Measurements from ENCODE around the gene KLHL25.

The KLHL25 gene

DNA sequence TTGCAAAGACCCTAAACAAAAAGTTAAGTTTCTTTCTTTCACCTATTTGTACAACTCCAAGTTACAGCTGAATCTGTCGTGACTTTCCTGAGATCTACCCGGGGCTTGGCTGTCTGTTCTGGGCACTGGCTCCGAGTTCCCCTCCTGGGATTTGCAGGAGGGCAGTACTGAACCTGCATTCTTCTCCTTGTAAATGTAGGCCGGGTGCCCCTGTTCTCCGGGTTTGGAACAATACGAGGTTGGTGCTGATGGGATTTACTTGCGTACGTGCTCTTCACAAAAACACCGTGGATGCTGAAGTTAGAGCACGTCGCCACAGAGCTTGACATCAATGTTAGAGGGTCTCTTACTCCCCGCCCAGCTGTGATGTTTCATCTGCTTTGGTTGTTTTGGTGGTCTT, 48.1 kb downstream of the KLHL25 start:
- DNase-seq = no peak

GRCh38 chr15:85745525-85746150, 49.1 kb downstream of the KLHL25 start:
- no peak for DNase-seq

DNA sequence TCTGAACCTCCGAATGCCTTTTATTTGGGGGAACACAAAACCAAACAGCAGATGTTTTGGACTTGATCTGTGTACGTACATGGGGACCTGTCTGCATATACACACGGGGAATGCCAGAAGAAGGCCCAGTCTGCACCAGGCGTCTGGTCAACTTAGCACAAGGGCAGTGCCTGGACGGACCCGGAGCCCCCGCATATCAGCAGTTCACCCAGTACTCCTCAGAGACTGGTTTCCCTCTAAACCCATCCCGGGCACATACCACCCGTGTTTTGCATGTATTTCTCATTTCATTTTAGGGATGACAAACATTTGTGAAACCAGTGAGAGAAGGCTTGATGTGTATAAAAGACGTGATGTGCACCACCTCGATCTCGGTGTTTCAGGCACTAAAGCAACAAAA, 49.7 kb downstream of the KLHL25 start:
- DNase-seq = no peak

DNA sequence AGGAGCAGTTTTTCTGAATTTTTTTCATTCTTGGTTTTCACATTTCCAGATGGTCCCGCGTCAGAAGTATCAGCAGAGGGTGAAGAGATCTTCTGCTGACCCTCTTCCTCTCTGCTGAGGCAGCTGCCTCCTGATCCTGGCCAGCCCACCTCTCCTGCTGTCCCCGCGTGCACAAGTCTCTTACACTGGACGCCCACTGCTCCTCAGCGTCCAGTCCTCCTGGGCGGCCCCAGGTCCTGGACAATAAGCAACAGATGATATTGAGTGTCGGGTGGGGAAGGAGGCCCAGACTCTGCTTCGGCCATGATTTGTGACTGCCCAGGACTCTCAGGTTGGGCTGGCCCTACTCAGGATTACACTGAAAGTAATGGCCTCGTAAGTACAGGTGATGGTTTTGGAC, 50.1 kb downstream of the KLHL25 start:
- no peak for DNase-seq

- peak; percentile 23 for DNase-seq
Observed at GRCh38 chr15:85743392-85744055, 51.2 kb downstream of the KLHL25 start.

- DNase-seq = peak; percentile 11
Observed at GRCh38 chr15:85742186-85742821, 52.4 kb downstream of the KLHL25 start.

DNA sequence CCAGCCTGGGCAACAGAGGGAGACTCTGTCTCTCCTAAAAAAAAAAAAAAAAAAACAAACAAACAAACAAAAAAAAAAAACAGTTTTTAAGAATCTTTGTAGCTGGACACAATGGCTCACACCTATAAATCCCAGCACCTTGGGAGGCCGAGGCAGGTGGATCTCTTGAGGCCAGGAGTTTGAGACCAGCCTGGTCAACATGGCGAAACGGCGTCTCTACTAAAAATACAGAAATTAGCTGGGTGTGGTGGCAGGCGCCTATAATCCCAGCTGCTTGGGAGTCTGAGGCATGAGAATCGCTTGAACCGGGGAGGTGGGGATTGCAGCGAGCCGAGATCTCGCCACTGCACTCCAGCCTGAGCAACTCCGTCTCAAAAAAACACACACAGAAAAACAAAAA, 53.1 kb downstream of the KLHL25 start:
- DNase-seq = peak; percentile 4

GRCh38 chr15:85741021-85741421, 53.7 kb downstream of the KLHL25 start:
- peak; percentile 16 for DNase-seq

DNA sequence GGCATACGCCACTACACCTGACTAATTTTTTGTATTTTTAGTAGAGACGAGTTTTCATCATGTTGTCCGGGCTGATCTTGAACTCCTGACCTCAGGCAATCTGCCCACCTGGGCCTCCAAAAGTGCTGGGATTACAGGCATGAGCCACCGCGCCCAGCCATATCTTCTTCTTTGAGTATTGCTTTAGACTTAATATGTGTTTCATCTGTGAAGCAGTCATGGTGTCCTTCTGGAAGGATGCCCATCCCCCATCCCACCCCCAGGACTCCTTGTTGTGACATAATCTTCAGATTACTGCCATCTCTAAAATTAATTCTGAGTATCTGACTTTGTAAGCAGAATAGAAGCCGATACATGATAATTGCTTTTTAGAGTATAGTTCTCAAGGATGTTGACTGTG, 57.7 kb downstream of the KLHL25 start:
- DNase-seq = no peak

- no peak for DNase-seq
Observed at GRCh38 chr15:85733416-85733815, 61.3 kb downstream of the KLHL25 start.

GRCh38 chr15:85730001-85730820, 64.5 kb downstream of the KLHL25 start:
- DNase-seq = no peak

DNA sequence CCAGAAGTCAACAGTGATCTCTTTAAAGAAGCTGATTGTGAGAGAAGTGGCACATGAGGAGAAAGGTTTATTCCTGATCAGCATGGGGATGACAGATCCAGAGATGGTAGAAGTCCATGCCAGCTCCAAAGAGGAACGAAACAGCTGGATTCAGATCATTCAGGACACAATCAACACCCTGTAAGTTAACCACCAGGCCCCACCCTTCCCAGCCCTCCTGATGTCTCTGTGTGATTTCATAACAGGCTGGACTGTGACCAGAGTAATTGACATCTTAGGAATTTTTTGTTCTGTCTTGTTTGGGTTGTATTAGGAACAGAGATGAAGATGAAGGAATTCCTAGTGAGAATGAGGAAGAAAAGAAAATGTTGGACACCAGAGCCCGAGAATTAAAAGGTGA, 67.7 kb downstream of the KLHL25 start:
- DNase-seq = no peak

GRCh38 chr15:85726454-85726853, 68.3 kb downstream of the KLHL25 start:
- no peak for DNase-seq

DNA sequence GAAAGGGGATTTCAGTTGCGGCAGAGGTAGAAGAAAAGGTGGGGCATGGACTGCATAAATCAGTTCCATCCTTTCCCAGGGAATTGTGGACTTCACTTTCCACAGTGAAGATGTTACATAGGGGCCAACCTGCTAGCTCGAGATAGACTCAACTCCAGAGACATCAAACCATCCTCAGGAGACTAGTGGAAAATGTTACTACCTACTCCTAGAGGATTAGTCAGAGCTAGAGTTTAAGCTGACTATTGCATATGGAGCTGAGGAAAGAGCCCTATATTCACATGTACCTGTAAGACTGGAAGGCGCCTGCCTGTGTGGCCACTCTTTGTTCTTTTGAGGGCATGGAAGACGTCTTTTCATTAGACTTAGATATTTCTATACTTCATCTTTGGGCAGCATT, 69.2 kb downstream of the KLHL25 start:
- DNase-seq = no peak

- no peak for DNase-seq
Observed at GRCh38 chr15:85725019-85725418, 69.7 kb downstream of the KLHL25 start.

DNA sequence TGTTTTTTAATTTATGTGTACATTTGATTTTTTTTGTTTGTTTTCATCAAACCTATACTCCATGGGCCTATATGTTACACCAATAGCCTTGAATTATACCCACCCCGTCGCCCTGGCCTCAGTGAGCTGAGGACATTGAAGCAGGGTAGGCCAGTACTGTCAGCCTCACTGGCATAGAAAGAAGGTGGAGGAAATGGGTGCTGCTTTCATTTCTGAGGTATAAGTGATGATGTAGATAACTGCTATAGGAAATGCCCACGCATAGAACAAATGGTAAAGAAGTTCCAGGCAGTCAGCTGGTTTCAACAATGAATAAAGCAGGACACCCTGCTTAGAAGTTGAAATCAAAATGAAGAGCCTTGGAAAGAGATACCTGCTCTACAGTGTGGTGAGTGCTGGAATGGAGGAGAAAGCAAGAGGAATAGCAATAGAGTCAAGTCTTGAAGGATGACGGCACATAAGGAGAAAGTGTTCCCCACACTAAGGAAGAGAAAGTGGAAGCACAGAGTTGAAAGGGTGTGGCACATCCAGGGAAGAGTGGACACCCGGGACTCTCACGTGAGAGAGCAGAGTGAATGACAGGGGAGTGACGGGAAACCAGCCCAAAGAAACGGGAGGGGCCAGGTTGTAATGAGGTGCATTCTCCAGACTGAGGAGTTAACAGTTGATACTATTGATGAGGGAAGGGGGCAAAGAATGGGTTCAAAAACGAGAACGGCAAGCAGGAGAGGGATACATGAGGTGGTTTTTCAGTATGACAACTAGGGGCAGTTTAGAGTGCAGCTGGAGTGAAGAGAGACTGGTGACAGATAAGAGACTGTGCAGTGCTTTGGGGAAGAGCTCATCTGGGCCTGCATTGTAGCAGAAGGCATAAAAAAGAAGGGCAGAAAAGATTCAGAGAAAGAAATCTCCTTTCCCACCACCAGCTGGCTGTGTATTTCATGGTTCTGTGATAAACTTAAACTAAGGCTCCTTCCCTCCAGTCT, 70.5 kb downstream of the KLHL25 start:
- no peak for DNase-seq

DNA sequence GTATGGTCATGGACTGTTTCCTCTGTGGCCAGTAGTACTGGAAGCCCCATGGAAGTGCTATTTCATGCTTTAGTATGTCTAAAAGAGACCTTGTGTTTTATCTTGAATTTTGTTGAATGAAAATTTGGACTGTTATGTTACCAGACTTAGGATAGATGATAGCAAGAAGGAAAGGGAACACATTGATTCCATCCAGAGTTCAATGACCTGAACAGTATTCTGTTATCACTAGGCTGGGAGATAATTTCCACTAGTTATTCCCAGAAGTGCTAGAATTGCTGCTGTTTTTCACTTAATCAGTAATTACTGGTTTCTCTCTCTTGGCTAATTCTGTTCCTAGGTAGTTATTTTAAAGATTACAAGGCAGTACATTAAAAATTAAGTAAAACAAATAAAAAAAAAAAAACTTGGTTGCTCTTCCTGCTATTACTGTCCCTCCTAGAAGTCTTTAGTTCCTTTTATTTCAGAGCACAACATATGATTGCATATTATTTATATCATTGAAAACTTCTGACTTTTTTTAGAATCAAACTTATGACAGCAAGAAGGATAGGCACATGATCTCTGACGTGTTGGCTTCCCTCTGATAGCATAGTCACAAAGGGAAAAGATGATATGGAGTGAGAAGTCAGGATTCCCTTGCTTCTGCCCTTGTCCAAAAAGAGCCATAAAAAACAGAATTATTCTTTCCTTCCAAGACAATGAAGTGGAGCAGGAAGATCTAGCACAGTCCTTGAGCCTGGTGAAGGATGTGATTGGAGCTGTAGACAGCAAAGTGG, 72.2 kb downstream of the KLHL25 start:
- no peak for DNase-seq

- DNase-seq = no peak
Observed at GRCh38 chr15:85718981-85719380, 75.7 kb downstream of the KLHL25 start.

GRCh38 chr15:85718271-85718971, 76.3 kb downstream of the KLHL25 start:
- DNase-seq = no peak

DNA sequence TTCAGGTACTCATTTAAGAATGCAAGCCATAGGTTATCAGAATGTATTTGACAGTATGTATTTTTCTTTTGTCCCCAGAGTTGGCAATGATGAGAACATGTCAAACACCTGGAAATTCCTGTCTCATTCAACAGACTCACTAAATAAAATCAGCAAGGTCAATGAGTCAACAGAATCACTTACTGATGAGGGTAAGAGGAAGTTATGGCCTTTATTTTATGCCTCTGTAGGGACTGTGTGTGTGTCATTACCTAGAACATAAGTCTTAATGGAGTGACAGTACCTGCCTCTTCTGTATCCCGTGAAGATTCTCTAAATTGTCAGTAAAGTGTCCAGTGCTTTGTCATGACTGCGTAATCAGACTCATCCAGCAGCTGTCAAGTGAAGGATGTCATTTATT, 77.5 kb downstream of the KLHL25 start:
- no peak for DNase-seq

GRCh38 chr15:85716261-85716660, 78.5 kb downstream of the KLHL25 start:
- DNase-seq = no peak

Data from stimulated activated CD8-positive, alpha-beta memory T cell treated with anti-CD3 and anti-CD28 coated beads, Interleukin-4, amount 100 ng/mL, for 48 hours (primary cell).